ENCODE data around the gene AUNIP. TPM values are rescaled to one million over a fixed set of nuclear protein-coding genes. Genes with fewer than 3 reads are reported as not detected.

AUNIP gene
- total RNA-seq, 1 experiment from 2014 or later, result 12.1 TPM

GRCh38 chr1:25908161-25908560 is 48.9 kb upstream of the AUNIP start:
- TF ChIP-seq YY1 (IDR thresholded peaks at IDR 0.05; ENCODE audit: extremely low read depth, insufficient replicate concordance, low read depth, low read length) (no peak), ATF3 (IDR thresholded peaks at IDR 0.05) (no peak), ZFX (IDR thresholded peaks at IDR 0.05) (no peak), CEBPB (IDR thresholded peaks at IDR 0.05; ENCODE audit: low read depth) (no peak), EGR1 (IDR thresholded peaks at IDR 0.05; ENCODE audit: low read depth) (no peak), POLR2AphosphoS5 (IDR thresholded peaks at IDR 0.05; ENCODE audit: low read depth, low read length) (no peak), EZH2 (IDR thresholded peaks at IDR 0.05) (no peak), EZH2phosphoT487 (IDR thresholded peaks at IDR 0.05; ENCODE audit: borderline replicate concordance) (no peak)
- no peak for ATAC-seq
- RAD21 ChIA-PET (ENCODE audit: low non-redundant PET in 1 of 2, low total read pairs in 2 of 2, uncharacterized antibody in 2 of 2, unreplicated experiment in 2 of 2), result no interaction called here

GRCh38 chr1:25907601-25908000 is 48.3 kb upstream of the AUNIP start:
- H3K9ac ChIP-seq (ENCODE audit: low read length), result no peak overlapping the region
- intact Hi-C loops (cut with micrococcal nuclease), result no loop called here
- no peak overlapping the region for H3K4me3 ChIP-seq (replicated peaks in 1 of 2; ENCODE audit: low read depth in 1 of 2, low read length in 2 of 2)
- no peak overlapping the region for H3K27ac ChIP-seq (ENCODE audit: low read depth, low read length)
- ATAC-seq, result no peak
- CTCF ChIA-PET, result interaction anchor here (1.5 kb wide), 1 partner anchor 90 kb away, joined by 3 read pairs; the partner anchor contains the start of gene PAFAH2
- H3K4me2 ChIP-seq (ENCODE audit: low read length), result no peak overlapping the region
- peaks cover 14 to 17% of the 10 kb centered on the region in 2 experiments for H3K36me3 ChIP-seq (ENCODE audit: control insufficient read depth in 1 of 2, insufficient read depth in 2 of 2, low read length in 2 of 2)
- no peaks in the 10 kb centered on the region for H3K9me2 ChIP-seq (ENCODE audit: insufficient read depth)
- TF ChIP-seq SRF (IDR thresholded peaks at IDR 0.05; ENCODE audit: low read depth) (no peak), POLR2AphosphoS5 (IDR thresholded peaks at IDR 0.05; ENCODE audit: low read depth, low read length) (no peak), EZH2phosphoT487 (IDR thresholded peaks at IDR 0.05; ENCODE audit: borderline replicate concordance) (no peak), CTCF (IDR thresholded peaks at IDR 0.05 in 2 of 3, conservative IDR thresholded peaks at IDR 0.05 in 1 of 3; ENCODE audit: borderline replicate concordance in 1 of 3, insufficient read depth in 1 of 3, low read depth in 2 of 3, low read length in 2 of 3) (no peak), CBX3 (IDR thresholded peaks at IDR 0.05; ENCODE audit: low read depth) (no peak), FOSL1 (IDR thresholded peaks at IDR 0.05; ENCODE audit: low read depth) (no peak), JUND (IDR thresholded peaks at IDR 0.05) (no peak), SIN3A (IDR thresholded peaks at IDR 0.05; ENCODE audit: low read depth) (no peak), ZBTB33 (IDR thresholded peaks at IDR 0.05; ENCODE audit: extremely low read depth, insufficient replicate concordance, low read length) (no peak)
- no TSS peak for BruUV-seq (replicated peaks)
- H3K79me2 ChIP-seq (ENCODE audit: insufficient read depth, low read length), result peaks cover 27% of the 10 kb centered on the region
- H3K4me1 ChIP-seq (ENCODE audit: control insufficient read depth in 1 of 2, insufficient read depth in 2 of 2, low read length in 2 of 2), result peaks cover 5 to 32% of the 10 kb centered on the region in 2 experiments
- no peak for DNase-seq (ENCODE audit: low read depth, low spot score)
- POLR2A ChIA-PET, result interaction anchor here (1.0 to 1.6 kb wide), 2 partner anchors 16 to 90 kb away, joined by 3 read pairs; partner anchors contain the start of gene PAFAH2
- H4K20me1 ChIP-seq (ENCODE audit: insufficient read depth), result peaks cover 10% of the 10 kb centered on the region
- no peaks in the 10 kb centered on the region for H3K9me3 ChIP-seq (ENCODE audit: control insufficient read depth in 1 of 2, insufficient read depth in 1 of 2, low read depth in 1 of 2, low read length in 2 of 2)
- no peak overlapping the region for H2AFZ ChIP-seq (ENCODE audit: low read depth, low read length, poor library complexity, severe bottlenecking)
- RAD21 ChIA-PET (ENCODE audit: low non-redundant PET in 1 of 2, low total read pairs in 2 of 2, uncharacterized antibody in 2 of 2, unreplicated experiment in 2 of 2), result no interaction called here
- H3K27me3 ChIP-seq (ENCODE audit: insufficient read depth, low read length), result no peaks in the 10 kb centered on the region

More at GRCh38 chr1:25908161-25908560, 48.9 kb upstream of the AUNIP start:
- Histone ChIP-seq H3K4me1 (ENCODE audit: control insufficient read depth in 1 of 2, insufficient read depth in 2 of 2, low read length in 2 of 2) (peaks cover 5 to 32% of the 10 kb centered on the region in 2 experiments), H2AFZ (ENCODE audit: low read depth, low read length, poor library complexity, severe bottlenecking) (no peak overlapping the region), H4K20me1 (ENCODE audit: insufficient read depth) (peaks cover 10% of the 10 kb centered on the region), H3K4me2 (ENCODE audit: low read length) (no peak overlapping the region), H3K4me3 (replicated peaks in 1 of 2; ENCODE audit: low read depth in 1 of 2, low read length in 2 of 2) (no peak overlapping the region), H3K9ac (ENCODE audit: low read length) (no peak overlapping the region), H3K36me3 (ENCODE audit: control insufficient read depth in 1 of 2, insufficient read depth in 2 of 2, low read length in 2 of 2) (peaks cover 10 to 12% of the 10 kb centered on the region in 2 experiments), H3K27ac (ENCODE audit: low read depth, low read length) (no peak overlapping the region), H3K9me3 (ENCODE audit: control insufficient read depth in 1 of 2, insufficient read depth in 1 of 2, low read depth in 1 of 2, low read length in 2 of 2) (no peaks in the 10 kb centered on the region), H3K27me3 (ENCODE audit: insufficient read depth, low read length) (no peaks in the 10 kb centered on the region), H3K79me2 (ENCODE audit: insufficient read depth, low read length) (peaks cover 22% of the 10 kb centered on the region), H3K9me2 (ENCODE audit: insufficient read depth) (no peaks in the 10 kb centered on the region)
- no peak for DNase-seq (ENCODE audit: low read depth, low spot score)
- CTCF ChIA-PET, result interaction anchor here (0.9 to 1.1 kb wide), 2 partner anchors 13 to 90 kb away, joined by 3 to 4 read pairs; partner anchors contain the start of gene PAFAH2
- intact Hi-C loops (cut with micrococcal nuclease), result no loop called here
- POLR2A ChIA-PET, result interaction anchor here (1.6 kb wide), 1 partner anchor 90 kb away, joined by 3 read pairs; the partner anchor contains the start of gene PAFAH2
- no TSS peak for BruUV-seq (replicated peaks)

Measured in HCT116 (cell line).